Prostate gland (tissue), 2 donors: ENCODE data around the gene TGFBR3.

Source experiments
- POLR2A ChIP-seq: fragments of 450-650 bp; IDR thresholded peaks from one replicate; pipeline ENCODE4 v1.6.1; 2016; ENCODE audit warnings: antibody characterized with exemption, mild to moderate bottlenecking
- POLR2AphosphoS5 ChIP-seq: sonication (generic); formaldehyde crosslinking; IDR thresholded peaks from one replicate; pipeline ENCODE4 v1.6.1; 2017; ENCODE audit warnings: antibody characterized with exemption
- TF ChIP-seq, protein P1 (sequence below), 4 experiments: fragments of 200-600 bp in 2 of 4; fragments of 450-650 bp in 2 of 4; sonication (generic) in 2 of 4; IDR thresholded peaks; 1 replicate in 3 of 4; 2 replicates in 1 of 4; pipeline ENCODE4 v1.5.1; 2016 to 2019; ENCODE audit warnings: antibody characterized with exemption in 4 of 4, mild to moderate bottlenecking in 2 of 4, moderate library complexity in 2 of 4

GRCh38 chr1:91704746-91705145 is 181.2 kb downstream of the TGFBR3 start:
- TF ChIP-seq POLR2A, result no peak
- TF ChIP-seq, protein P1, sequence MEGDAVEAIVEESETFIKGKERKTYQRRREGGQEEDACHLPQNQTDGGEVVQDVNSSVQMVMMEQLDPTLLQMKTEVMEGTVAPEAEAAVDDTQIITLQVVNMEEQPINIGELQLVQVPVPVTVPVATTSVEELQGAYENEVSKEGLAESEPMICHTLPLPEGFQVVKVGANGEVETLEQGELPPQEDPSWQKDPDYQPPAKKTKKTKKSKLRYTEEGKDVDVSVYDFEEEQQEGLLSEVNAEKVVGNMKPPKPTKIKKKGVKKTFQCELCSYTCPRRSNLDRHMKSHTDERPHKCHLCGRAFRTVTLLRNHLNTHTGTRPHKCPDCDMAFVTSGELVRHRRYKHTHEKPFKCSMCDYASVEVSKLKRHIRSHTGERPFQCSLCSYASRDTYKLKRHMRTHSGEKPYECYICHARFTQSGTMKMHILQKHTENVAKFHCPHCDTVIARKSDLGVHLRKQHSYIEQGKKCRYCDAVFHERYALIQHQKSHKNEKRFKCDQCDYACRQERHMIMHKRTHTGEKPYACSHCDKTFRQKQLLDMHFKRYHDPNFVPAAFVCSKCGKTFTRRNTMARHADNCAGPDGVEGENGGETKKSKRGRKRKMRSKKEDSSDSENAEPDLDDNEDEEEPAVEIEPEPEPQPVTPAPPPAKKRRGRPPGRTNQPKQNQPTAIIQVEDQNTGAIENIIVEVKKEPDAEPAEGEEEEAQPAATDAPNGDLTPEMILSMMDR (IDR thresholded peaks at IDR 0.05), result no peak
- no peak for TF ChIP-seq POLR2AphosphoS5
